H1 (cell line): Measurements from ENCODE around the gene CERCAM. TPM values are rescaled to one million over a fixed set of nuclear protein-coding genes. Genes with fewer than 3 reads are reported as not detected.

Experiments
- CTCF ChIA-PET: fragments of 300-600 bp; sonication (Branson Sonifier 250); formaldehyde crosslinking; loops from one replicate; lab custom pipeline; 2021; ENCODE audit not compliant: partially characterized antibody; lab: Charles Lee
- POLR2A ChIA-PET: fragments of 300-600 bp; sonication (Branson Sonifier 250); formaldehyde crosslinking; loops from one replicate; lab custom pipeline; 2021; ENCODE audit warnings: inconsistent platforms; ENCODE audit not compliant: partially characterized antibody; lab: Charles Lee
- DNase-seq, 2 experiments: peaks; one replicate each; pipeline versions ENCODE4 v3.0.0 to v3.0.0-alpha.2; 2010 to 2022; ENCODE audit warnings: low spot score in 2 of 2, low read depth in 1 of 2, mixed read lengths in 1 of 2
- FAIRE-seq: peaks from 2 replicates; lab custom pipeline; 2011; peaks lifted over from hg19 to GRCh38; lab: Jason Lieb, UNC
- H2AFZ ChIP-seq: 2 replicates; pipeline ENCODE4 v1.8.1; 2012; ENCODE audit warnings: low read length, inconsistent platforms
- H2AK5ac ChIP-seq: 2 replicates; pipeline ENCODE4 v1.6.1; 2013; ENCODE audit warnings: low read depth, low read length
- H2BK120ac ChIP-seq: replicated peaks from 2 replicates; pipeline ENCODE3; 2013; ENCODE audit warnings: low read depth, low read length, inconsistent platforms
- H2BK12ac ChIP-seq: 2 replicates; pipeline ENCODE4 v1.6.1; 2013; ENCODE audit warnings: low read depth, low read length
- H2BK15ac ChIP-seq: 2 replicates; pipeline ENCODE4 v1.6.1; 2013; ENCODE audit warnings: low read length
- H2BK20ac ChIP-seq: 2 replicates; pipeline ENCODE4 v1.6.1; 2013; ENCODE audit warnings: low read length
- H2BK5ac ChIP-seq: 2 replicates; pipeline ENCODE4 v1.6.1; 2013; ENCODE audit warnings: low read depth, low read length
- H3K14ac ChIP-seq: 2 replicates; pipeline ENCODE4 v1.6.1; 2013; ENCODE audit warnings: inconsistent platforms; ENCODE audit not compliant: insufficient read length
- H3K18ac ChIP-seq: 2 replicates; pipeline ENCODE4 v1.6.1; 2013; ENCODE audit warnings: low read length; ENCODE audit errors: extremely low read depth
- H3K23ac ChIP-seq: 2 replicates; pipeline ENCODE4 v1.6.1; 2013; ENCODE audit warnings: inconsistent platforms; ENCODE audit not compliant: insufficient read length
- H3K23me2 ChIP-seq: 2 replicates; pipeline ENCODE4 v1.6.1; 2013; ENCODE audit warnings: low read depth, low read length
- H3K27ac ChIP-seq: 2 replicates; pipeline ENCODE4 v1.6.1; 2011; ENCODE audit warnings: low read depth, low read length, inconsistent platforms
- H3K27me3 ChIP-seq, 4 experiments: replicated peaks in 1 of 4; 1 replicate in 1 of 4; 2 replicates in 3 of 4; pipeline versions ENCODE4 v1.6.1 to v1.8.1; 2011 to 2013; ENCODE audit warnings: low read length in 3 of 4, mild to moderate bottlenecking in 3 of 4, inconsistent platforms in 2 of 4, mixed read lengths in 2 of 4, moderate library complexity in 1 of 4; ENCODE audit not compliant: control insufficient read depth in 3 of 4, insufficient read depth in 3 of 4; ENCODE audit errors: extremely low read depth in 1 of 4
- H3K36me3 ChIP-seq, 4 experiments: 2 replicates each; pipeline versions ENCODE4 v1.6.1 to v1.8.1; 2011 to 2013; ENCODE audit warnings: mild to moderate bottlenecking in 4 of 4, low read length in 3 of 4, moderate library complexity in 2 of 4, control low read depth in 1 of 4, inconsistent platforms in 1 of 4; ENCODE audit not compliant: insufficient read depth in 4 of 4, control insufficient read depth in 2 of 4
- H3K4ac ChIP-seq: replicated peaks from 2 replicates; pipeline ENCODE3; 2013; ENCODE audit warnings: low read length, low read depth, mixed read lengths, inconsistent platforms; ENCODE audit not compliant: insufficient read length
- H3K4me1 ChIP-seq, 4 experiments: replicated peaks in 1 of 4; 1 replicate in 1 of 4; 2 replicates in 3 of 4; pipeline versions ENCODE4 v1.6.1 to v1.8.1; 2011 to 2013; ENCODE audit warnings: low read length in 3 of 4, inconsistent platforms in 2 of 4, mixed read lengths in 1 of 4; ENCODE audit not compliant: insufficient read depth in 4 of 4, control insufficient read depth in 3 of 4
- H3K4me2 ChIP-seq, 2 experiments: 2 replicates each; pipeline versions ENCODE4 v1.6.1 to v1.8.1; 2011 to 2013; ENCODE audit warnings: low read depth in 2 of 2, low read length in 2 of 2, control low read depth in 1 of 2, inconsistent platforms in 1 of 2, mild to moderate bottlenecking in 1 of 2; ENCODE audit not compliant: insufficient read depth in 1 of 2
- H3K4me3 ChIP-seq, 4 experiments: fragments of 200-600, 300-600 bp in 1 of 4; sonication (generic), shearing (Covaris generic), sonication (Bioruptor Twin) in 1 of 4; 2 replicates each; pipeline versions ENCODE4 v1.5.1 to v1.8.1; 2011 to 2016; ENCODE audit warnings: low read length in 4 of 4, low read depth in 3 of 4, control low read depth in 2 of 4, inconsistent platforms in 2 of 4, mild to moderate bottlenecking in 2 of 4, mixed read lengths in 1 of 4, moderate library complexity in 1 of 4; ENCODE audit not compliant: insufficient read depth in 2 of 4; ENCODE audit errors: extremely low read depth in 1 of 4
- H3K56ac ChIP-seq: replicated peaks from 2 replicates; pipeline ENCODE3; 2013; ENCODE audit warnings: low read depth, mild to moderate bottlenecking, mixed read lengths, low read length, inconsistent platforms; ENCODE audit not compliant: insufficient read length
- H3K79me1 ChIP-seq: 2 replicates; pipeline ENCODE4 v1.6.1; 2013; ENCODE audit warnings: low read depth, low read length, control low read depth
- H3K79me2 ChIP-seq, 2 experiments: 2 replicates each; pipeline versions ENCODE4 v1.6.1 to v1.8.1; 2012 to 2013; ENCODE audit warnings: low read length in 2 of 2, mild to moderate bottlenecking in 2 of 2, inconsistent platforms in 1 of 2; ENCODE audit not compliant: insufficient read depth in 2 of 2, control insufficient read depth in 1 of 2
- H3K9ac ChIP-seq, 4 experiments: replicated peaks in 1 of 4; 1 replicate in 1 of 4; 2 replicates in 3 of 4; pipeline versions ENCODE4 v1.6.1 to v1.8.1; 2011 to 2013; ENCODE audit warnings: low read depth in 3 of 4, low read length in 3 of 4, control low read depth in 2 of 4, mild to moderate bottlenecking in 2 of 4, moderate library complexity in 2 of 4, inconsistent platforms in 1 of 4; ENCODE audit errors: extremely low read depth in 1 of 4
- H3K9me3 ChIP-seq, 2 experiments: 2 replicates each; pipeline versions ENCODE4 v1.6.1 to v1.8.1; 2012 to 2013; ENCODE audit warnings: mild to moderate bottlenecking in 2 of 2, moderate library complexity in 2 of 2, control low read depth in 1 of 2, inconsistent platforms in 1 of 2, low read depth in 1 of 2, low read length in 1 of 2, mixed read lengths in 1 of 2; ENCODE audit not compliant: insufficient read depth in 2 of 2
- H4K20me1 ChIP-seq, 2 experiments: replicated peaks in 1 of 2; 2 replicates each; pipeline versions ENCODE3 to v1.8.1; 2011 to 2013; ENCODE audit warnings: inconsistent platforms in 2 of 2, low read length in 2 of 2, mild to moderate bottlenecking in 1 of 2; ENCODE audit not compliant: insufficient read depth in 2 of 2, control insufficient read depth in 1 of 2
- H4K5ac ChIP-seq: 2 replicates; pipeline ENCODE4 v1.6.1; 2013; ENCODE audit warnings: low read length, low read depth, mixed read lengths, inconsistent platforms; ENCODE audit not compliant: insufficient read length
- H4K8ac ChIP-seq: 2 replicates; pipeline ENCODE4 v1.8.0; 2013; ENCODE audit warnings: mild to moderate bottlenecking, moderate library complexity, low read length, inconsistent platforms; ENCODE audit not compliant: insufficient read depth; ENCODE audit errors: extremely low read depth
- H4K91ac ChIP-seq: replicated peaks from 2 replicates; pipeline ENCODE3; 2013; ENCODE audit warnings: low read length, mixed read lengths, inconsistent platforms; ENCODE audit not compliant: insufficient read length
- BCL11A ChIP-seq, 2 experiments: IDR thresholded peaks; one replicate each; pipeline ENCODE4 v1.6.1; 2011; ENCODE audit warnings: low read depth in 2 of 2, low read length in 2 of 2, mild to moderate bottlenecking in 2 of 2
- CHD1 ChIP-seq: IDR thresholded peaks from 2 replicates; pipeline ENCODE4 v1.6.1; 2012; ENCODE audit warnings: low read depth, low read length, improper control_type of control experiment
- GABPA ChIP-seq: IDR thresholded peaks from 2 replicates; pipeline ENCODE4 v1.6.1; 2011; ENCODE audit warnings: mild to moderate bottlenecking, low read length, moderate library complexity, borderline replicate concordance; ENCODE audit not compliant: insufficient read depth
- KDM5A ChIP-seq: fragments of 200-600 bp; IDR thresholded peaks from 2 replicates; pipeline ENCODE4 v1.7.1; 2012; ENCODE audit warnings: mild to moderate bottlenecking, low read length, inconsistent platforms, mixed read lengths
- MAX ChIP-seq: IDR thresholded peaks from 2 replicates; pipeline ENCODE4 v1.6.1; 2012; ENCODE audit warnings: inconsistent platforms
- POLR2AphosphoS5 ChIP-seq: IDR thresholded peaks from 2 replicates; pipeline ENCODE4 v1.6.1; 2011; ENCODE audit warnings: low read depth, low read length
- RAD21 ChIP-seq, 2 experiments: IDR thresholded peaks in 1 of 2; conservative IDR thresholded peaks in 1 of 2; 2 replicates each; pipeline ENCODE4 v1.6.1; 2011; ENCODE audit warnings: low read depth in 2 of 2, low read length in 2 of 2, improper control_type of control experiment in 1 of 2, inconsistent platforms in 1 of 2, mild to moderate bottlenecking in 1 of 2, moderate library complexity in 1 of 2
- RXRA ChIP-seq: IDR thresholded peaks from 2 replicates; pipeline ENCODE4 v1.6.1; 2011; ENCODE audit warnings: low read depth, mild to moderate bottlenecking, low read length, moderate library complexity; ENCODE audit not compliant: insufficient read depth
- SIN3A ChIP-seq, 2 experiments: IDR thresholded peaks in 1 of 2; conservative IDR thresholded peaks in 1 of 2; 2 replicates each; pipeline ENCODE4 v1.6.1; 2011 to 2012; ENCODE audit warnings: low read length in 2 of 2, improper control_type of control experiment in 1 of 2, low read depth in 1 of 2, mild to moderate bottlenecking in 1 of 2
- SIRT6 ChIP-seq: IDR thresholded peaks from one replicate; pipeline ENCODE4 v1.7.1; 2012; ENCODE audit warnings: low read length, inconsistent platforms
- SIX5 ChIP-seq: IDR thresholded peaks from 2 replicates; pipeline ENCODE4 v1.6.1; 2011; ENCODE audit warnings: mild to moderate bottlenecking, low read depth, low read length
- TAF7 ChIP-seq: optimal IDR thresholded peaks from 2 replicates; pipeline ENCODE3; 2011; ENCODE audit warnings: low read depth, mild to moderate bottlenecking, inconsistent platforms, low read length, moderate library complexity, borderline replicate concordance
- USF2 ChIP-seq: IDR thresholded peaks from 2 replicates; pipeline ENCODE4 v1.6.1; 2011; ENCODE audit warnings: low read length, improper control_type of control experiment
- polyA plus RNA-seq, 7 experiments: library from polyadenylated mRNA; depleted of rRNA in 3 of 7; stranded (reverse) in 5 of 7; unstranded in 2 of 7; fragments of >200 nt in 5 of 7; fragments of 200-250 nt in 2 of 7; gene quantifications; 1 replicate in 5 of 7; 2 replicates in 1 of 7; 4 replicates in 1 of 7; pipeline versions ENCODE4 v1.2.1 to v1.2.3, GENCODE V29; 2011 to 2013; ENCODE audit warnings: missing spikeins in 2 of 7, mixed read lengths in 2 of 7
- total RNA-seq: library from RNA; stranded (reverse); fragmentation: NEBNext Ultra II Directional; extraction: Animal tissue kit (Norgen Biotek cat#: 25700); gene quantifications from 2 replicates; pipeline ENCODE4 v1.2.1, GENCODE V29; 2021

CERCAM gene
- total and polyA plus RNA-seq, 2 of the 8 experiments (the other 6 are each of a cell fraction or from before 2014, with no cell fraction given) = 3.1 to 5.2 TPM

GRCh38 chr9:128486201-128486600, 65.5 kb downstream of the CERCAM start:
- Histone ChIP-seq H3K27me3 (no peaks in the 10 kb centered on the region), H3K27ac (no peak overlapping the region), H2BK15ac (no peak overlapping the region), H4K5ac (no peak overlapping the region), H4K91ac (no peak overlapping the region), H4K20me1 (peaks cover 0 to 2% of the 10 kb centered on the region in 2 experiments), H3K23me2 (no peaks in the 10 kb centered on the region; the same call in 1 of the 2 replicates), H3K56ac (no peak overlapping the region), H3K4ac (no peak overlapping the region), H2BK120ac (no peak overlapping the region), H3K14ac (no peak overlapping the region), H3K79me2 (no peaks in the 10 kb centered on the region), H3K18ac (no peak overlapping the region), H2AFZ (no peak overlapping the region), H2AK5ac (no peak overlapping the region), H3K23ac (no peak overlapping the region), H4K8ac (no peak overlapping the region; the same call in 1 of the 2 replicates), H3K4me1 (no peaks in the 10 kb centered on the region), H2BK5ac (no peak overlapping the region), H3K4me2 (no peak overlapping the region), H3K9me3 (no peaks in the 10 kb centered on the region), H3K79me1 (no peaks in the 10 kb centered on the region), H3K4me3 (no peak overlapping the region), H3K36me3 (peaks cover 0 to 3% (median 0%) of the 10 kb centered on the region in 4 experiments; a peak in 1 of 8 replicates), H3K9ac (no peak overlapping the region), H2BK12ac (no peak overlapping the region), H2BK20ac (no peak overlapping the region)
- FAIRE-seq = no peak
- POLR2A ChIA-PET = interaction anchor here (0.7 kb wide), 1 partner anchor 45 kb away, joined by 3 read pairs; no protein-coding TSS in a partner anchor
- no peak for DNase-seq
- CTCF ChIA-PET = interaction anchor here (0.6 to 4.8 kb wide), 5 partner anchors 10 to 76 kb away, joined by 3 to 32 read pairs (median 5); no protein-coding TSS in a partner anchor
- TF ChIP-seq TAF7 = no peak
- no peak for TF ChIP-seq MAX
- TF ChIP-seq SIN3A (conservative IDR thresholded peaks at IDR 0.05 in 1 of 2, IDR thresholded peaks at IDR 0.05 in 1 of 2; ENCODE audit: low read depth in 1 of 2, low read length in 2 of 2) = no peak
- TF ChIP-seq GABPA = no peak
- TF ChIP-seq USF2 = no peak
- no peak for TF ChIP-seq KDM5A
- TF ChIP-seq POLR2AphosphoS5 = no peak
- no peak for TF ChIP-seq BCL11A (IDR thresholded peaks at IDR 0.05; ENCODE audit: low read depth in 2 of 2, low read length in 2 of 2)
- no peak for TF ChIP-seq CHD1
- TF ChIP-seq RAD21 (IDR thresholded peaks at IDR 0.05 in 1 of 2, conservative IDR thresholded peaks at IDR 0.05 in 1 of 2; ENCODE audit: low read depth in 2 of 2, low read length in 2 of 2) = no peak
- no peak for TF ChIP-seq SIX5
- TF ChIP-seq SIRT6 = no peak
- TF ChIP-seq RXRA = no peak
